Stimulated activated naive B cell treated with anti-CD40 and anti-IgM and Interleukin-4, amounts not matched to agents 10 μg/mL and 1 μg/mL and 100 μg/mL, for 72 hours (primary cell): ENCODE results near the gene SRPK1.
"Not testable (repeated sequence)": the region's sequence is repeated elsewhere in the genome, so short reads cannot be mapped to it uniquely, and the experiment has no call there.

Source experiments
- ATAC-seq, 2 donors: fragments of 150-1000 bp; cut with Tn5 transposase; replicated peaks; 2 replicates each; pipeline ENCODE4 v1.10.0; 2021; ENCODE audit warnings: moderate library complexity in 1 of 2
- DNase-seq: peaks from one replicate; pipeline ENCODE4 v3.0.0; 2021
- H3K27ac Mint-ChIP-seq: one replicate; pipeline ENCODE4 v1.8.0; 2022; ENCODE audit warnings: mild to moderate bottlenecking, mixed read lengths
- H3K27me3 Mint-ChIP-seq, 2 donors: one replicate each; pipeline ENCODE4 v1.8.0; 2022; ENCODE audit warnings: mixed read lengths in 2 of 2
- H3K36me3 Mint-ChIP-seq, 2 donors: one replicate each; pipeline ENCODE4 v1.8.0; 2022; ENCODE audit warnings: mixed read lengths in 2 of 2, mild to moderate bottlenecking in 1 of 2
- H3K4me1 Mint-ChIP-seq, 2 donors: one replicate each; pipeline ENCODE4 v1.8.0; 2022; ENCODE audit warnings: mixed read lengths in 2 of 2, mild to moderate bottlenecking in 1 of 2
- H3K4me3 Mint-ChIP-seq, 2 donors: one replicate each; pipeline ENCODE4 v1.8.0; 2022; ENCODE audit warnings: mild to moderate bottlenecking in 2 of 2, mixed read lengths in 2 of 2, moderate library complexity in 1 of 2
- H3K9me3 Mint-ChIP-seq, 2 donors: one replicate each; pipeline ENCODE4 v1.8.0; 2022; ENCODE audit warnings: mixed read lengths in 2 of 2, mild to moderate bottlenecking in 1 of 2

The SRPK1 gene

GRCh38 chr6:35942355-35942754 lies 21.5 kb upstream of the SRPK1 start:
- no peak overlapping the region for H3K4me3 Mint-ChIP-seq
- no peaks in the 10 kb centered on the region for H3K27me3 Mint-ChIP-seq
- no peak for DNase-seq
- peaks cover 9 to 12% of the 10 kb centered on the region in 2 donors for H3K9me3 Mint-ChIP-seq
- H3K36me3 Mint-ChIP-seq, result peaks cover 6 to 12% of the 10 kb centered on the region in 2 donors
- no peaks in the 10 kb centered on the region for H3K4me1 Mint-ChIP-seq
- ATAC-seq, result no peak
- no peak overlapping the region for H3K27ac Mint-ChIP-seq

- not testable (repeated sequence) for H3K4me3 Mint-ChIP-seq, H3K27ac Mint-ChIP-seq, DNase-seq, H3K27me3 Mint-ChIP-seq, H3K4me1 Mint-ChIP-seq, ATAC-seq
- peaks cover 12% of the 10 kb centered on the region in 2 donors for H3K9me3 Mint-ChIP-seq
- peaks cover 6 to 15% of the 10 kb centered on the region in 2 donors for H3K36me3 Mint-ChIP-seq
Observed at GRCh38 chr6:35941170-35941569, 20.3 kb upstream of the SRPK1 start.

GRCh38 chr6:35940014-35940413 lies 19.1 kb upstream of the SRPK1 start:
- H3K36me3 Mint-ChIP-seq, result peaks cover 8 to 15% of the 10 kb centered on the region in 2 donors
- ATAC-seq, H3K4me1 Mint-ChIP-seq, H3K4me3 Mint-ChIP-seq, H3K27ac Mint-ChIP-seq, DNase-seq: not testable (repeated sequence)
- peaks cover 12% of the 10 kb centered on the region in 2 donors for H3K9me3 Mint-ChIP-seq
- H3K27me3 Mint-ChIP-seq, result peaks cover 6 to 11% of the 10 kb centered on the region in 2 donors

- Mint-ChIP-seq H3K27me3 (peaks cover 7 to 11% of the 10 kb centered on the region in 2 donors), H3K9me3 (peaks cover 12% of the 10 kb centered on the region in 2 donors), H3K36me3 (peaks cover 8 to 15% of the 10 kb centered on the region in 2 donors)
- not testable (repeated sequence) for H3K27ac Mint-ChIP-seq, ATAC-seq, H3K4me1 Mint-ChIP-seq, DNase-seq, H3K4me3 Mint-ChIP-seq
Observed at GRCh38 chr6:35939259-35939658, 18.4 kb upstream of the SRPK1 start.

- peaks cover 8 to 15% of the 10 kb centered on the region in 2 donors for H3K36me3 Mint-ChIP-seq
- no peak overlapping the region for H3K27ac Mint-ChIP-seq
- H3K27me3 Mint-ChIP-seq, result peaks cover 7 to 11% of the 10 kb centered on the region in 2 donors
- H3K4me3 Mint-ChIP-seq, result no peak overlapping the region
- no peaks in the 10 kb centered on the region for H3K4me1 Mint-ChIP-seq
- ATAC-seq, result no peak
- H3K9me3 Mint-ChIP-seq, result peaks cover 12% of the 10 kb centered on the region in 2 donors
- no peak for DNase-seq
Observed at GRCh38 chr6:35936681-35937359, 15.9 kb upstream of the SRPK1 start.

- Mint-ChIP-seq H3K4me1 (no peaks in the 10 kb centered on the region), H3K4me3 (no peak overlapping the region), H3K36me3 (peaks cover 8 to 11% of the 10 kb centered on the region in 2 donors), H3K27me3 (peaks cover 7 to 11% of the 10 kb centered on the region in 2 donors), H3K9me3 (peaks cover 7 to 8% of the 10 kb centered on the region in 2 donors), H3K27ac (no peak overlapping the region)
- ATAC-seq (no peak), DNase-seq (no peak)
Observed at GRCh38 chr6:35935469-35935868, 14.6 kb upstream of the SRPK1 start.

GRCh38 chr6:35933844-35934243 lies 12.9 kb upstream of the SRPK1 start:
- DNase-seq, result no peak
- no peak overlapping the region for H3K27ac Mint-ChIP-seq
- peaks cover 7 to 11% of the 10 kb centered on the region in 2 donors for H3K27me3 Mint-ChIP-seq
- H3K36me3 Mint-ChIP-seq, result peaks cover 2 to 4% of the 10 kb centered on the region in 2 donors
- ATAC-seq, result no peak
- H3K4me1 Mint-ChIP-seq, result no peaks in the 10 kb centered on the region
- no peak overlapping the region for H3K4me3 Mint-ChIP-seq
- peaks cover 0 to 3% of the 10 kb centered on the region in 2 donors for H3K9me3 Mint-ChIP-seq

- H3K9me3 Mint-ChIP-seq, H3K4me1 Mint-ChIP-seq, H3K27ac Mint-ChIP-seq, DNase-seq, H3K4me3 Mint-ChIP-seq, ATAC-seq, H3K36me3 Mint-ChIP-seq: not testable (repeated sequence)
- H3K27me3 Mint-ChIP-seq, result peaks cover 7 to 11% of the 10 kb centered on the region in 2 donors
Observed at GRCh38 chr6:35931873-35932272, 11.0 kb upstream of the SRPK1 start.

GRCh38 chr6:35931120-35931561 lies 10.2 kb upstream of the SRPK1 start:
- Mint-ChIP-seq H3K36me3 (peaks cover 0 to 2% of the 10 kb centered on the region in 2 donors), H3K4me1 (no peaks in the 10 kb centered on the region), H3K27me3 (peaks cover 7 to 8% of the 10 kb centered on the region in 2 donors), H3K27ac (no peak overlapping the region), H3K4me3 (no peak overlapping the region), H3K9me3 (no peaks in the 10 kb centered on the region)
- DNase-seq (no peak), ATAC-seq (no peak)

- no peak overlapping the region for H3K4me3 Mint-ChIP-seq
- H3K4me1 Mint-ChIP-seq, result no peaks in the 10 kb centered on the region
- DNase-seq, result no peak
- no peak for ATAC-seq
- H3K27ac Mint-ChIP-seq, result no peak overlapping the region
- no peaks in the 10 kb centered on the region for H3K9me3 Mint-ChIP-seq
- H3K36me3 Mint-ChIP-seq, result peaks cover 2 to 6% of the 10 kb centered on the region in 2 donors
- no peaks in the 10 kb centered on the region for H3K27me3 Mint-ChIP-seq
Observed at GRCh38 chr6:35929601-35930000, 8.7 kb upstream of the SRPK1 start.

- Mint-ChIP-seq H3K27ac (no peak overlapping the region), H3K4me1 (peaks cover 8 to 10% of the 10 kb centered on the region in 2 donors), H3K36me3 (peaks cover 2 to 8% of the 10 kb centered on the region in 2 donors), H3K4me3 (no peak overlapping the region), H3K9me3 (no peaks in the 10 kb centered on the region), H3K27me3 (no peaks in the 10 kb centered on the region)
- ATAC-seq (no peak), DNase-seq (no peak)
Observed at GRCh38 chr6:35926509-35927215, 5.8 kb upstream of the SRPK1 start.

- peaks cover 10 to 16% of the 10 kb centered on the region in 2 donors for H3K4me1 Mint-ChIP-seq
- H3K27ac Mint-ChIP-seq, result no peak overlapping the region
- peaks cover 2 to 8% of the 10 kb centered on the region in 2 donors for H3K36me3 Mint-ChIP-seq
- H3K4me3 Mint-ChIP-seq, result no peak overlapping the region
- H3K27me3 Mint-ChIP-seq, result no peaks in the 10 kb centered on the region
- ATAC-seq, result no peak
- no peaks in the 10 kb centered on the region for H3K9me3 Mint-ChIP-seq
- DNase-seq, result no peak
Observed at GRCh38 chr6:35925961-35926360, 5.1 kb upstream of the SRPK1 start.

- ATAC-seq (no peak), DNase-seq (no peak)
- no peak overlapping the region for H3K4me3 Mint-ChIP-seq
- no peak overlapping the region for H3K27ac Mint-ChIP-seq
- peaks cover 5 to 17% of the 10 kb centered on the region in 2 donors for H3K36me3 Mint-ChIP-seq
- H3K4me1 Mint-ChIP-seq, result peaks cover 16 to 26% of the 10 kb centered on the region in 2 donors
- no peaks in the 10 kb centered on the region for H3K27me3 Mint-ChIP-seq
- no peaks in the 10 kb centered on the region for H3K9me3 Mint-ChIP-seq
Observed at GRCh38 chr6:35924146-35924545, 3.2 kb upstream of the SRPK1 start.

GRCh38 chr6:35922139-35922554 lies 1.2 kb upstream of the SRPK1 start:
- DNase-seq (no peak), ATAC-seq (no peak)
- Mint-ChIP-seq H3K27ac (no peak overlapping the region), H3K4me3 (peak overlapping the region in 1 of 2 donors; percentile 95), H3K27me3 (no peaks in the 10 kb centered on the region), H3K9me3 (no peaks in the 10 kb centered on the region), H3K4me1 (peaks cover 23 to 44% of the 10 kb centered on the region in 2 donors), H3K36me3 (peaks cover 7 to 23% of the 10 kb centered on the region in 2 donors)
